Sigmoid colon (tissue), 4 donors: ENCODE measurements around the gene NOC2L.

ENCODE experiments used
- EP300 ChIP-seq, 4 donors: sonication (generic); formaldehyde crosslinking; IDR thresholded peaks; one replicate each; pipeline ENCODE4 v1.6.1; 2017; ENCODE audit warnings: antibody characterized with exemption in 4 of 4
- POLR2A ChIP-seq, 2 donors: fragments of 450-650 bp; IDR thresholded peaks; one replicate each; pipeline ENCODE4 v1.6.1; 2016; ENCODE audit warnings: antibody characterized with exemption in 2 of 2, mild to moderate bottlenecking in 2 of 2, moderate library complexity in 2 of 2
- POLR2AphosphoS5 ChIP-seq, 4 donors: sonication (generic); formaldehyde crosslinking; IDR thresholded peaks; one replicate each; pipeline ENCODE4 v1.6.1; 2017; ENCODE audit warnings: antibody characterized with exemption in 4 of 4
- TF ChIP-seq, protein P1 (sequence below), 4 experiments: fragments of 450-650 bp in 3 of 4; fragments of 200-600 bp in 1 of 4; IDR thresholded peaks; one replicate each; pipeline ENCODE4 v1.5.1; 2016 to 2019; ENCODE audit warnings: antibody characterized with exemption in 4 of 4, mild to moderate bottlenecking in 3 of 4, moderate library complexity in 2 of 4

DNA sequence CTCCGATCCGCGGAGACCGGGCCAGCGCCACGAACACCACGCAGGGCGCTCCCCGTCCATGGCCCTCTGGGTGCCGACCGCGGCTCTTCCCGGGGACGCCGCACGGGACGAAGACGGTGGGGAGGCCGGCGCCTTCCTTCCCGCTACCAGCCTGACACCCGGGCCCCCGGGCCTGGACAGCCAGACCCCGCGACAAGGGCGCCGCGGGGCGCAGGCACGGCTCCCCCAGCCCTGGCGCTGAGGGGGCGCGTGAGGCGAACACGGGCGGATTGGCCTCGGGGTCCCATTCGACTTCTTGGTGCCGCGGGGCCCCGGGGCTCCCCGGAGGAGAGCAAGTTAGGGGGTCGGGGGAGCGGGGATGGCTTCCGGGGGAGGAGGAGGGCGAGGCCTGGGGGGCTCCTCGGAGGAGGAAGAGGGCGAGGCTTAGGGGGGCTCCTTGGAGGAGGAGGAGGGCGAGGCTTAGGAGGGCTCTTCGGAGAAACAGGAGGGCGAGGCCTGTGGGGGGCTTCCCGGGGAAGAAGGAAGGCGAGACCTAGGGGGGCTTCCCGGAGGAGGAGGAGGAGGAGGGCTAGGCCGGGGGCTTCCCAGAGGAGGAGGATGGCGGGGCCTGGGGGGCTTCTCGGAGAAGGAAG is 791 bp upstream of the NOC2L start:
- TF ChIP-seq, protein P1, sequence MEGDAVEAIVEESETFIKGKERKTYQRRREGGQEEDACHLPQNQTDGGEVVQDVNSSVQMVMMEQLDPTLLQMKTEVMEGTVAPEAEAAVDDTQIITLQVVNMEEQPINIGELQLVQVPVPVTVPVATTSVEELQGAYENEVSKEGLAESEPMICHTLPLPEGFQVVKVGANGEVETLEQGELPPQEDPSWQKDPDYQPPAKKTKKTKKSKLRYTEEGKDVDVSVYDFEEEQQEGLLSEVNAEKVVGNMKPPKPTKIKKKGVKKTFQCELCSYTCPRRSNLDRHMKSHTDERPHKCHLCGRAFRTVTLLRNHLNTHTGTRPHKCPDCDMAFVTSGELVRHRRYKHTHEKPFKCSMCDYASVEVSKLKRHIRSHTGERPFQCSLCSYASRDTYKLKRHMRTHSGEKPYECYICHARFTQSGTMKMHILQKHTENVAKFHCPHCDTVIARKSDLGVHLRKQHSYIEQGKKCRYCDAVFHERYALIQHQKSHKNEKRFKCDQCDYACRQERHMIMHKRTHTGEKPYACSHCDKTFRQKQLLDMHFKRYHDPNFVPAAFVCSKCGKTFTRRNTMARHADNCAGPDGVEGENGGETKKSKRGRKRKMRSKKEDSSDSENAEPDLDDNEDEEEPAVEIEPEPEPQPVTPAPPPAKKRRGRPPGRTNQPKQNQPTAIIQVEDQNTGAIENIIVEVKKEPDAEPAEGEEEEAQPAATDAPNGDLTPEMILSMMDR (IDR thresholded peaks at IDR 0.05): no peak
- TF ChIP-seq POLR2AphosphoS5 (IDR thresholded peaks at IDR 0.05) (no peak), POLR2A (IDR thresholded peaks at IDR 0.05) (no peak), EP300 (IDR thresholded peaks at IDR 0.05) (no peak)
